SJCRH30 (cell line): ENCODE results near the gene CKB. TPM values are rescaled to one million over a fixed set of nuclear protein-coding genes. Genes with fewer than 3 reads are reported as not detected.
"Not testable (repeated sequence)": the region's sequence is repeated elsewhere in the genome, so short reads cannot be mapped to it uniquely, and the experiment has no call there.

ENCODE experiments used
- DNase-seq, 2 experiments: peaks; one replicate each; pipeline ENCODE4 v3.0.0-alpha.2; 2015 to 2020
- H3K27ac ChIP-seq: fragments of 250-450 bp; sonication (Bioruptor Pico); 2 replicates; pipeline ENCODE4 v1.5.1; 2020; ENCODE audit warnings: mild to moderate bottlenecking, moderate library complexity
- H3K27me3 ChIP-seq: fragments of 250-450 bp; sonication (Bioruptor Pico); 2 replicates; pipeline ENCODE4 v1.5.1; 2020; ENCODE audit warnings: mild to moderate bottlenecking, moderate library complexity
- H3K36me3 ChIP-seq: fragments of 250-450 bp; sonication (Bioruptor Pico); 2 replicates; pipeline ENCODE4 v1.5.1; 2020; ENCODE audit warnings: mild to moderate bottlenecking, moderate library complexity
- H3K4me1 ChIP-seq: fragments of 250-450 bp; sonication (Bioruptor Pico); 2 replicates; pipeline ENCODE4 v1.5.1; 2020; ENCODE audit warnings: mild to moderate bottlenecking, moderate library complexity
- H3K4me3 ChIP-seq: fragments of 250-450 bp; sonication (Bioruptor Pico); 2 replicates; pipeline ENCODE4 v1.5.1; 2020; ENCODE audit warnings: mild to moderate bottlenecking, moderate library complexity
- H3K9me3 ChIP-seq: fragments of 250-450 bp; sonication (Bioruptor Pico); replicated peaks from 2 replicates; pipeline ENCODE4 v1.5.1; 2020; ENCODE audit warnings: mild to moderate bottlenecking, moderate library complexity
- total RNA-seq: library from RNA; depleted of rRNA; stranded (reverse); fragments of >200 nt; shearing (Covaris generic); gene quantifications from 2 replicates; pipeline ENCODE4 v1.2.3, GENCODE V29; 2014

Gene CKB
- total RNA-seq, 1 experiment from 2014 or later, result 84.4 TPM

DNA sequence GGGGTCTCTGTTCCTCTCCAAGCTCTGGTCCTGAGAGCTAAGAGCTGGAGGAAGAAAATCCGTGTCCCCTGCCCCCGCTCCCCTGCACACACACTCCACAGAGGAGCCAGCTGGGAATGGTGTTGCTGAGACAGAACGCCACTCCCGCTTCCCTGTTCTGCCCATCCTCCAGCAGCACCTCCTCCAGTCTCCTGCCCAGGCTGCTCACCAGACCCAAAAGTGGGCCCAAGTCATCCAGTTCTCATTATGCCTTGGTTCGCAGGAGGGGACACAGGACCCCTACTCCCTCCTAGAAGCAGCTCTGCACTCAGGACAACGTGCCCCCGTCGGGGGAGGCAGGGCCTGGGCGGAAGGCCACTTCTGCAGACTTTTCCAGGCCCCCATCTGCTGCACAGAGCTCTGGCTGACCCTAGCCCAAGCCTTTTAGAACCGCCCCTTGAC, 5.5 kb upstream of the CKB start:
- H3K27ac ChIP-seq, result peak overlapping the region; percentile 45; the same call in 1 of the 2 replicates
- peaks cover 29% of the 10 kb centered on the region for H3K4me1 ChIP-seq
- peak overlapping the region; percentile 96 for H3K4me3 ChIP-seq
- no peaks in the 10 kb centered on the region for H3K9me3 ChIP-seq
- no peaks in the 10 kb centered on the region; the same call in 1 of the 2 replicates for H3K27me3 ChIP-seq
- peaks cover 4% of the 10 kb centered on the region; the same call in 1 of the 2 replicates for H3K36me3 ChIP-seq
- no peak for DNase-seq

DNA sequence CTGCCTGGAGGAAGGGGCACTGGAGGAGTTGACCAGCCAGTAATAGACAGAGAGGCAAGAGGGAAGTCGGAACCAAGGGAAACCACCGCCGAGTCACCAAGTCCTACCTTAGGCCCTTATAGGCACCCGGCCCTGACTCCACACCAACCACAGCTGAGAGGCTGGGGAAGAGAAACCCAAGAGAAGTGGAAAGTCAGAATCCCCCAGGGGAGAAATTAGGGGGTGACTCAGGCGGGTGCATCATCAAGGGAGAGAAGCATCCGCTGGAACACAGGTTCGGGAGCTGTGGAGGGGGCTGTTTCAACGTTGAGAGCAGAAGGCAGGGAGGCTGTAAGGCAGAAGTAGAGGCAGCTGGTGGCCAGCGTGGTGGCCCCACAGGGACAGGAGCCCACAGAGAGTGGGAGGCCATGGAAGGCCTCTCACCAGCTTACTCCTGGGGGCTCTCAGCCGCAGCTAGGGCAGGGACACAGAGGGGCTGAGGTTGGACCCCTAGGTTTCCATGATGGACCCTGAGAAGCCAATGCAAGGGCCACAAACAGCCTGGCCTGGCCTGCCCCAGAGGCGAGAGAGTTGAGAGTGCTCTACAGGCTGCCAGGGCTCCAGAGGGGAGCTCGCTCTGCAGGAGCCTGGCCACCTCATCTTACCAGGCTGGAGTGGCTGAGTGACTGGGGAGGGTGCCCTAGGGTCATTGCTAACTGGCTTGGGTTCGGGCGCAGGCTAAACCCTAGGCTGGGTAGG, 4.9 kb upstream of the CKB start:
- no peak overlapping the region for H3K27ac ChIP-seq

DNA sequence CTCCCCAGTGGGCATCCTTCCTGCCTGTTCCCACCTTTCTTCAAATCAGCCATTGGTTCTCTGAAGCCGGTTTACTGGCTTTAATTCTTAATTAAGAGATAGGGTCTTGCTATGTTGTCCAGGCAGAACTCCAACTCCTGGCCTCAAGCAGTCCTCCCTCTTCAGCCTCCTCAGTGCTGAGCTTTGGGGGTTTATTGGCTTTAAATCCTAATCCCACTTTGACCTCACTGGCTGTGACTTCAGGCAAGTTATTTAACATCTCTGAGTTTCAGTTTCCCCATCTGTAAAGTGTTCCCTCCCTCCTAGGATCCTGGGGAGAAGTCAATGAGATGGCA, 4.3 kb upstream of the CKB start:
- Histone ChIP-seq H3K9me3 (no peaks in the 10 kb centered on the region), H3K27me3 (no peaks in the 10 kb centered on the region; the same call in 1 of the 2 replicates), H3K36me3 (peaks cover 4% of the 10 kb centered on the region; the same call in 1 of the 2 replicates), H3K4me3 (no peak overlapping the region), H3K4me1 (peaks cover 34% of the 10 kb centered on the region), H3K27ac (no peak overlapping the region)
- no peak for DNase-seq

More for the DNA sequence above, 4.9 kb upstream of the CKB start:
- no peaks in the 10 kb centered on the region for H3K9me3 ChIP-seq
- H3K4me3 ChIP-seq, result no peak overlapping the region
- DNase-seq, result no peak
- H3K36me3 ChIP-seq, result peaks cover 4% of the 10 kb centered on the region; the same call in 1 of the 2 replicates
- no peaks in the 10 kb centered on the region; the same call in 1 of the 2 replicates for H3K27me3 ChIP-seq
- H3K4me1 ChIP-seq, result peaks cover 34% of the 10 kb centered on the region

DNA sequence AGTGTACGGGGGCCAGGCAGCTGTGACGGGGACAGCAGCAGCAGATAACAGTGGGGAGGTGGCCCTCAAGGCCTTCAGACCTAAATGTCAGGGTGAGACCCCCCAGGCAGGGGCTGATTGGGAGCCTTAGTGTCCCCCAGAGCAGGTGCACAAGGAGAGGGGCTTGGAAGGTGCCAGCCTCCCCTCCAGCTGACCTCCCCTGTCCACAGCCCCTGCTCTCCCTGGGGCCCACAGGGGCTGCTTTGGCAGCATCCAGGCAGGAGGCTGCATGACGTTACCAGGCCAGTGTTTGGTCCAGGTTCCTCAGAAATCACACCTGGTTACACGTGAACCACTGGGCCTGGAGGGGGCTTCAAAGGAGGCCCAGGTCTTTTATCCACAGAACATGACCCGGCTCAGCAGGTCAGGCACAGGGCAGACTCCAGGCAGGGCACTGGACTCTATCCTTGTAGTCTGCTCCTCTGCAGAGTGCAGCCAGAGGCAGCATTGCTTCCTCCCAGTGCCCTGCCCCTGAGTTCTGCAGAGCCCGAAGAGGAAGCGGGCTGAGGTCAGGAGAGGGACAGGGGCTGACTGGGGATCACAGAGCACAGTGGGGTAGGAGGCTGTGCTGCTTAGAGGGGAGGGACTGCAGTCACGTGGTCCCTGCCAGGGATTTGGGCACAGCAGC, 3.8 kb upstream of the CKB start:
- no peak overlapping the region for H3K27ac ChIP-seq
- H3K4me3 ChIP-seq, result no peak overlapping the region
- DNase-seq, result no peak
- H3K9me3 ChIP-seq, result no peaks in the 10 kb centered on the region
- H3K27me3 ChIP-seq, result no peaks in the 10 kb centered on the region; the same call in 1 of the 2 replicates
- H3K36me3 ChIP-seq, result peaks cover 4% of the 10 kb centered on the region; the same call in 1 of the 2 replicates
- H3K4me1 ChIP-seq, result peaks cover 34% of the 10 kb centered on the region

DNA sequence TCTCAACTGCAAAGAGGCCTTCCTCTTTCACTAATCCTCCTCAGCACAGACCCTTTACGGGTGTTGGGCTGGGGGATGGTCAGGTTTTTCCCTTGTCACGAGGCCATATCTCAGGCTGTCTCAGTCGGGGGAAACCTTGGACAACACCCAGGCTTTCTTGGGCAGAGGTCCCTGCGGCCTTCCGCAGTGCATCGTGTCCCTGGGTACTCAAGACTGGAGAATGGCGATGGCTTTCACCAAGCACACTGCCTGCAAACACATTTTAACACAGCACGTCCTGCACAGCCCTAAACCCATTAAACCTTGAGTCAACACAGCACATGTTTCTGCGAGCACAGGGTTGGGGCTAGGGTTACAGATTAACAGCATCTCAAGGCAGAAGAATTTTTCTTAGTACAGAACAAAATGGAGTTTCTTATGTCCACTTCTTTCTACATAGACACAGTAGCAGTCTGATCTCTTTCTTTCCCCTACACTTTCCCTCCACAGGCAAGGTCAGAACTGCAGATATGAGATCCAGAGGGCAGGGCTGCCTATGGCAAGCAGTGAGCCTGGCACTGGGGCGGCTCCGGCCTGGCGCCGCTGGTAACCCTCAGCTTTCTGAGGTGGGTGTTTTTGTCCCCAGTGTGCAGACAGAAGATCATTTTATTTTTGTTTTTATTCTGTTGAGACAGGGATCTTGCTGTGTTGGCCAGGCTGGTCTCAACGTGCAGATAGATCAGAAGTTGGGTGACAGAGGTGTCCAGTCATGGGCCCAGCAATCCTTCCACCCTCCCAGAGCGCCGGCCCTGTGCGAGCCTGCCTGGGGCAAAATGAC, 3.0 kb upstream of the CKB start:
- H3K4me3 ChIP-seq, H3K27ac ChIP-seq, DNase-seq, H3K27me3 ChIP-seq, H3K36me3 ChIP-seq, H3K9me3 ChIP-seq: not testable (repeated sequence)
- peaks cover 34% of the 10 kb centered on the region for H3K4me1 ChIP-seq

DNA sequence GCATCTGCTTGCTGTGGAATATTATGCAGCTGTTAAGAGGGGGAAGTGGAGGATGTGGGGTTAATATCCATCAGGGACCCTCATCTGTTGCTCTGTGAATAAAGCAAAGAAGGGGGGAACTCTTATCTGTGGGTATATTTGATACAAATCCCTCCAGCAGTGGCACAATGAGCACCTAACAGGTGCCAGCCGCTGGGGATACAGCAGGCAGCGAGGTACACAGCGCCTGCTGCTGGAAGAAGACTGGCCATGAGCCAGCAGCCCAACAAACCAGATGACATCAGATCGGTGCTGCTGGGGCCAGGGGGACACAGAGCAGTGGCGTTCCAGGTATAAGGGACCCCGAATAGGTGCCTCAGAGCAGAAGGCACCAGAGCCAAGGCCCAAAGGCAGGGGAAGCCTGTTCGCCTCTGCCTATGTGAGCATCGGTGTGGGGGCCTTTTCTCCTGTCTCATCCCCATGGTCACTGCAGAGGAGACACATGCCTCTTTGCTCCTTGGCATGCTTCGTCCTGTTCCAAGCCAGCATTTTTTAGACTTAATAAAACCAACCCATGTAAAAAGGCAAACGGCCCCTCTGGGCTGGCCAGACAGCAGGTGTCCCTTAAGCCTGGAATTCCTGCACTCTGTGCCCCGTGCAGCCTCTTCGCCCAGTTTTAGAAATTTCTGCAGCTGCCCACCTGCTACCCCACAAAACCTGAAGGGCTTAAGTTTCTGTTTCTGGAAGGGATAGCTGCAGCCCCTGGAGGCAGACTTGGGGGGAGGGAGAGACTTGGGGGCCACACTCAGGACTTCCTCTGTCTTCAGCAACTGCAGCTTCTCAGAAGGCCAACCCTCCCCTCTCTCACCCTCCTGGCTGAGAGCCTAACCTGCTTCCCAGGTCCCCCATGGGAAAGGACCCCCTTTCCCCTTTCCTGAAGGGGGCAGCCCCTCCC, 1.6 kb upstream of the CKB start:
- peak; percentile 56 to 69 for DNase-seq
- H3K9me3 ChIP-seq, result no peaks in the 10 kb centered on the region
- H3K36me3 ChIP-seq, result no peaks in the 10 kb centered on the region
- H3K27ac ChIP-seq, result no peak overlapping the region
- H3K4me3 ChIP-seq, result no peak overlapping the region
- no peaks in the 10 kb centered on the region; the same call in 1 of the 2 replicates for H3K27me3 ChIP-seq
- H3K4me1 ChIP-seq, result peaks cover 26% of the 10 kb centered on the region

DNA sequence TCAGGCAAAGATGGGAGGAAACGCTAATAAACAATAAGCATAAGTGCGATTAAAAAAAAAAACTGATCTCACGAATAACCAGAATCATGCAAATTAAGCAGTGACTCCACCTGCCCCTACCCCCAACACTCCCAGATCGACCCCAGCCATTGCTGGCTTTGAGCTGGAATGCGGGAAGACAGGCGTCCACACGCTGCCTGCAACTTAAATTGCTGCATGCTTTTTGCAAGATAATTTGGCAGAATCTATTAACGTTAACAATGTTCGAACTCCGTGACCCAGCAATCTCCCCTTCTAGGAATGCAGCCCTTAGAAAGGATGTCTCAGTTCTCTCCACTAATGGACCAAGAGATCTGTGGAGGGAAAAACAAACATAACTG, 935 bp upstream of the CKB start:
- Histone ChIP-seq H3K36me3 (no peaks in the 10 kb centered on the region), H3K27me3 (no peaks in the 10 kb centered on the region; the same call in 1 of the 2 replicates), H3K4me1 (peaks cover 26% of the 10 kb centered on the region), H3K27ac (no peak overlapping the region), H3K4me3 (no peak overlapping the region), H3K9me3 (no peaks in the 10 kb centered on the region)
- no peak for DNase-seq

DNA sequence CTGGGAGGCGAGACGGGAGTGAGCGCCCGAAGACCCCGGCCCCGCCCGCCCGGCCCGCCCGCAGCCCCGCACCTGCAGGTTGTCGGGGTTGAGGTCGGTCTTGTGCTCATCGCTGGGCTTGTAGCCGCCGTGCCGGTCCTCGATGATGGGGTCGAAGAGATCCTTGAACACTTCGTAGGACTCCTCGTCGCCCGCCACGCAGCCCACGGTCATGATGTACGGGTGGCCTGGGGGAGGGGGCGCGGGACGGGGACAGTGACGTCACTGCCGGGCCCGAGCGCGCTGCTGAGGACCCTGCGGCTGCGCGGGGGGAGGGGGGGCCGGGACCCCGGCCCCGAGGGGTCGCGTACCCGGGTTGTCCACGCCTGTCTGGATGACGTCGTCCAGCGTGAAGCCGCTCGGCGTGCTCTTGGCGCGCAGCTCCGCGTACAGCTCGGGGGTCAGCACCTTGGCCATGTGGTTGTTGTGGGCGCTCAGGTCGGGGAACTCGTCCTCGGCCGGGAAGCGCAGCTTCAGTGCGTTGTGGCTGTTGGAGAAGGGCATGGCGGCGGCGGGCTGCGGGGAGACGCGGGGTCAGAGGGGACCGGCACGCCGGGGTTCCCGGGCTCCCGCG, 573 bp downstream of the CKB start:
- H3K4me1 ChIP-seq, result peaks cover 22% of the 10 kb centered on the region
- no peak overlapping the region for H3K27ac ChIP-seq
- H3K4me3 ChIP-seq, result peak overlapping the region; percentile 64
- no peak for DNase-seq
- no peaks in the 10 kb centered on the region for H3K9me3 ChIP-seq
- no peaks in the 10 kb centered on the region for H3K36me3 ChIP-seq
- no peaks in the 10 kb centered on the region; the same call in 1 of the 2 replicates for H3K27me3 ChIP-seq

DNA sequence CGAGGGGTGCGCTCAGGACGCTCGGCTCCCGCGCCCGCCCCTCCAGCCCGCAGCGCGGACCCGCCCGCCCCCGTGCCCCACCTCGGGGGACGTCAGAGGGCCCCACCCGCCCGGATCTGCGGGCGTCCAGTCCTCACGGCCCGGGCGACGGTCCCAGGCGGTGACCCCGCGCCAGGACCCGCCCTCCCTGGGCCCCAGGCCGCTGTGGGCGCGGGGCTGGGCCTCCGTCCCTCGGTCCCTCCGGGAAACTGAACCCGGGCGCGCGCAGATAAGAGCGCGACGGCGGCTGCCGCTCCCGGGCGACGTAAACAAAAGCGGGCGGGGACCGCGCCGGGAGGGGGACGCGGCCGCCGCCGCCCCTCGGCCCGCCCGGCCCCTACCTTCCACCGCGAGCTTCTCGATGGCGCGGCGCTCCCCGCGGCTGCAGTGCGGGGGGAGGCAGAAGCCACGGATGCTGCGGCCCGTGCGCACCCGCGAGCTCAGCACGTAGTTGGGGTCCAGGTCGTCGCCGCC, 1.1 kb downstream of the CKB start:
- Histone ChIP-seq H3K27me3 (no peaks in the 10 kb centered on the region; the same call in 1 of the 2 replicates), H3K4me1 (peaks cover 22% of the 10 kb centered on the region), H3K9me3 (no peaks in the 10 kb centered on the region), H3K27ac (no peak overlapping the region), H3K4me3 (no peak overlapping the region), H3K36me3 (no peaks in the 10 kb centered on the region)
- no peak for DNase-seq

DNA sequence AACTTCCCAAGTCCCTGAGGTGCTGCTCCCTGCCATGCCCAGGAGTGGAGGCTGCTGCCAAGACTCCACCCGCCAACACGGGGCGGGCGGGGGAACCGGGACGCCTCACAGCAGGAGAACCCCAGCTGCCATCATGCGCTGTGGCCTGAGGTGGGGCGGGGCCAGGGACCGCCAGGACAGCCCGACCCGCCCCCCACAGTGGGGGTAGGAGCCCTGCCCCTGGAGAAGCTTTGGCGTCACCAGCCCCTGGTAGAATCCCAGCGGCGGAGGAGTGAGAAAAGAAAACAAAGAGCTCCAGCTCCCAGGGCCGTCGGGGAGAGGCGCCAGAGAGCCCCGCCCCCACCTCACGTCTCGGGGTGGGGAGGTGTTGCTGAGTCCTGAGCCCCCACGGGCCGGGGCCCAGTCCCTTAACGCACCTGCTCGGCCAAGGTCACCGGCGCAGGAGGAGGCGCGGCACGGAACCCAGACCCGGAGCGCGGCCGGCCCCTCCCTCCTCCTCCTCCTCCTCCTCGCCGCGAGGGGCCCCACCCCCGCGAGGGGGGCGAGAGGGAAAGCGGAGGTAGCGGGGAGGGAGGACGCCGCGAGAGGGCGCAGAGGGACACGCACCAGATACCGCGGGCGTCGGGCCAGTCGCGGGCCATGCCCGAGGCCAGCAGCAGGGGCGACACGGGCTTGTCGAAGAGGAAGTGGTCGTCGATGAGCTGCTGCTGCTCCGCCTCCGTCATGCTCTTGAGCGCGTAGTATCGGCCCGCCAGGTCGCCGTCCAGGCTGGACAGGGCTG, 1.8 kb downstream of the CKB start:
- H3K27ac ChIP-seq, result no peak overlapping the region
- DNase-seq, result no peak
- no peak overlapping the region for H3K4me3 ChIP-seq
- no peaks in the 10 kb centered on the region for H3K9me3 ChIP-seq
- H3K36me3 ChIP-seq, result no peaks in the 10 kb centered on the region
- H3K27me3 ChIP-seq, result no peaks in the 10 kb centered on the region; the same call in 1 of the 2 replicates
- peaks cover 22% of the 10 kb centered on the region for H3K4me1 ChIP-seq

DNA sequence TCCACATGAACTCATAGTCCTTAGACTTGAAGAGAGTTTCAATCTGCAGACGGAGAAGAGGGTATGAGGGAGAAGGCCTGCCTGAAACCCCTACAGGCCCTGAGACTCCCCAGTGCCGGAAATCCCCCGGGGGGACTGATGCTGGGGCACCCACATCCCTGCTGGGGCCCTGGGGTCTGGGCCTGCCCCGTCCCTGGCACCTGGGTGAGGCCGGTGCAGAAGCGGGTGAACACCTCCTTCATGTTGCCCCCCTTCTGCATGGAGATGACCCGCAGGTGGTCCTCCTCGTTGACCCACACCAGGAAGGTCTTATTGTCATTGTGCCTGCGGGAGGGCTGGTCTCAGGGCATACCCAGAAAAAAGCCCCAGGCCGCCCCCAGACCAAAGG, 2.4 kb downstream of the CKB start:
- Histone ChIP-seq H3K4me1 (peaks cover 17% of the 10 kb centered on the region), H3K36me3 (no peaks in the 10 kb centered on the region), H3K4me3 (no peak overlapping the region), H3K27ac (no peak overlapping the region), H3K27me3 (no peaks in the 10 kb centered on the region; the same call in 1 of the 2 replicates), H3K9me3 (no peaks in the 10 kb centered on the region)
- no peak for DNase-seq

DNA sequence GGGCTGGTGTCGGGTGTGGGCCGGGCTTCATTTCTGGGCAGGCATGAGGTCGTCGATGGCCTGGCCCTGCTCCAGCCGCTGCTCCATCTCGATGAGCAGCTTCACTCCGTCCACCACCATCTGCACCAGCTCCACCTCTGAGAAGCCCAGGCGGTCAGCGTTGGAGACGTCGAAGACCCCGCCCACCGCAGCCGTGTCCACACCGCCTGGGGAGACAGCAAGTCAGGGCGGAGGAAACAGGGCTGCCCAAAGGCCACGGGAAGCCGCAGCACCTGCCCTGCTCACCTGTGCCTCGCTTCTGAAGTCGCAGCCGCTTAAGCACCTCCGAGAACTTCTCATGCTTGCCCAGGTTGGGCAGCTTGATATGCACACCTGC, 2.8 kb downstream of the CKB start:
- Histone ChIP-seq H3K36me3 (no peaks in the 10 kb centered on the region), H3K27me3 (no peaks in the 10 kb centered on the region; the same call in 1 of the 2 replicates), H3K27ac (no peak overlapping the region), H3K9me3 (no peaks in the 10 kb centered on the region), H3K4me3 (no peak overlapping the region), H3K4me1 (peaks cover 16% of the 10 kb centered on the region)
- no peak for DNase-seq
